Endothelial cell of umbilical vein (primary cell): ENCODE results near the gene TOM1L2. TPM values are rescaled to one million over a fixed set of nuclear protein-coding genes. Genes with fewer than 3 reads are reported as not detected.

ENCODE experiments used
- BruUV-seq: library from RNA; stranded (reverse); fragments of 400-500 nt; replicated peaks from 2 replicates; lab custom pipeline; 2021; lab: Mats Ljungman, UMichigan
- CTCF ChIA-PET: fragments of 300-600, 350-600 bp; sonication (Branson Sonifier 250); formaldehyde crosslinking; loops from one replicate; lab custom pipeline; 2021; ENCODE audit warnings: antibody characterized with exemption, inconsistent platforms; lab: Charles Lee
- POLR2A ChIA-PET: fragments of 300-600, 350-600 bp; sonication (Branson Sonifier 250); formaldehyde crosslinking; loops from one replicate; lab custom pipeline; 2021; ENCODE audit warnings: antibody characterized with exemption, inconsistent platforms; lab: Charles Lee
- DNase-seq: peaks from one replicate; pipeline ENCODE4 v3.0.0-alpha.2; 2011; ENCODE audit warnings: low read depth, low spot score
- FAIRE-seq: peaks from 2 replicates; lab custom pipeline; 2011; peaks lifted over from hg19 to GRCh38; lab: Jason Lieb, UNC
- H2AFZ ChIP-seq: 2 replicates; pipeline ENCODE4 v1.6.0; 2012; ENCODE audit warnings: low read depth, low read length, control low read depth, inconsistent platforms
- H3K27ac ChIP-seq: 2 replicates; pipeline ENCODE4 v1.5.1; 2011; ENCODE audit warnings: low read depth, mild to moderate bottlenecking, control low read depth, low read length, moderate library complexity; ENCODE audit not compliant: insufficient read depth
- H3K27me3 ChIP-seq, 2 experiments: 2 replicates each; pipeline versions ENCODE4 v1.6.0 to v1.6.1; 2011; ENCODE audit warnings: low read length in 2 of 2, mixed read lengths in 1 of 2; ENCODE audit not compliant: control insufficient read depth in 2 of 2, insufficient read depth in 2 of 2
- H3K36me3 ChIP-seq, 2 experiments: 2 replicates in 1 of 2; 3 replicates in 1 of 2; pipeline ENCODE4 v1.5.1; 2011; ENCODE audit warnings: low read length in 2 of 2, mild to moderate bottlenecking in 1 of 2, moderate library complexity in 1 of 2; ENCODE audit not compliant: control insufficient read depth in 2 of 2, insufficient read depth in 2 of 2; ENCODE audit errors: extremely low read depth in 1 of 2
- H3K4me1 ChIP-seq: 3 replicates; pipeline ENCODE4 v1.5.1; 2011; ENCODE audit warnings: mild to moderate bottlenecking, low read length; ENCODE audit not compliant: control insufficient read depth, insufficient read depth; ENCODE audit errors: extremely low read depth
- H3K4me2 ChIP-seq: 2 replicates; pipeline ENCODE4 v1.6.1; 2011; ENCODE audit warnings: low read length, control low read depth, mixed read lengths; ENCODE audit not compliant: insufficient read depth
- H3K4me3 ChIP-seq, 3 experiments: fragments of 200-600 bp in 1 of 3; sonication (generic), shearing (Covaris generic) in 1 of 3; replicated peaks in 1 of 3; 2 replicates each; pipeline ENCODE4 v1.5.1; 2011 to 2016; ENCODE audit warnings: control low read depth in 3 of 3, low read length in 3 of 3, mild to moderate bottlenecking in 2 of 3, inconsistent platforms in 1 of 3, low read depth in 1 of 3, moderate library complexity in 1 of 3; ENCODE audit not compliant: insufficient read depth in 1 of 3
- H3K79me2 ChIP-seq: 2 replicates; pipeline ENCODE4 v1.6.0; 2012; ENCODE audit warnings: low read length, inconsistent platforms; ENCODE audit not compliant: control insufficient read depth, insufficient read depth
- H3K9ac ChIP-seq: replicated peaks from 2 replicates; pipeline ENCODE3; 2011; ENCODE audit warnings: low read length, control low read depth; ENCODE audit not compliant: insufficient read depth; ENCODE audit errors: extremely low read depth
- H3K9me1 ChIP-seq: replicated peaks from 3 replicates; pipeline ENCODE4 v1.6.0; 2011; ENCODE audit warnings: mild to moderate bottlenecking, low read length; ENCODE audit not compliant: control insufficient read depth, insufficient read depth; ENCODE audit errors: extremely low read depth
- H3K9me3 ChIP-seq: replicated peaks from 2 replicates; pipeline ENCODE4 v1.5.1; 2012; ENCODE audit warnings: low read length, inconsistent platforms; ENCODE audit not compliant: control insufficient read depth, insufficient read depth
- H4K20me1 ChIP-seq: replicated peaks from 2 replicates; pipeline ENCODE3; 2011; ENCODE audit warnings: mild to moderate bottlenecking, low read length; ENCODE audit not compliant: control insufficient read depth, insufficient read depth; ENCODE audit errors: extremely low read depth
- EZH2 ChIP-seq: IDR thresholded peaks from 2 replicates; pipeline ENCODE4 v1.6.1; 2012; ENCODE audit warnings: borderline replicate concordance, low read depth, mild to moderate bottlenecking, moderate library complexity, low read length, inconsistent platforms; ENCODE audit not compliant: severe bottlenecking
- FOS ChIP-seq: IDR thresholded peaks from 2 replicates; pipeline ENCODE4 v1.6.1; 2011; ENCODE audit warnings: mild to moderate bottlenecking, low read length, moderate library complexity, borderline replicate concordance; ENCODE audit not compliant: insufficient read depth
- GATA2 ChIP-seq: IDR thresholded peaks from 2 replicates; pipeline ENCODE4 v1.7.0; 2011; ENCODE audit warnings: low read depth, mild to moderate bottlenecking, moderate library complexity, mixed read lengths, low read length; ENCODE audit not compliant: insufficient read length, insufficient read depth
- JUN ChIP-seq: IDR thresholded peaks from 2 replicates; pipeline ENCODE4 v1.6.1; 2011; ENCODE audit warnings: borderline replicate concordance, low read depth; ENCODE audit not compliant: insufficient read length, insufficient read depth
- MYC ChIP-seq: IDR thresholded peaks from one replicate; pipeline ENCODE4 v1.6.1; 2011; ENCODE audit warnings: mild to moderate bottlenecking, low read depth, low read length
- POLR2A ChIP-seq: IDR thresholded peaks from 2 replicates; pipeline ENCODE4 v1.6.1; 2012; ENCODE audit warnings: low read depth, mild to moderate bottlenecking, control low read depth, low read length
- POLR2AphosphoS5 ChIP-seq: IDR thresholded peaks from 2 replicates; pipeline ENCODE4 v1.6.1; 2012; ENCODE audit warnings: low read depth, mild to moderate bottlenecking, control low read depth, low read length, moderate library complexity; ENCODE audit not compliant: insufficient read depth
- dilution Hi-C: fragments of 300-500 bp; cut with MboI; formaldehyde crosslinking; loops from one replicate; pipeline ENCODE4 v1.15.0; 2019; ENCODE audit warnings: low sequenced_read_pairs; ENCODE audit not compliant: extremely low pct_ligation_motif_present
- intact Hi-C: fragments of 100-400 bp; cut with micrococcal nuclease; formaldehyde crosslinking; loops from one replicate; pipeline ENCODE4 v1.10.0; 2022
- polyA plus RNA-seq, 4 experiments: library from polyadenylated mRNA; depleted of rRNA in 3 of 4; stranded (reverse) in 3 of 4; unstranded in 1 of 4; fragments of >200 nt; gene quantifications; 2 replicates each; pipeline versions ENCODE4 v1.2.1 to v1.2.3, GENCODE V29; 2011 to 2012; ENCODE audit warnings: missing spikeins in 1 of 4
- total RNA-seq: library from RNA; stranded (reverse); gene quantifications from 2 replicates; pipeline ENCODE4 v1.2.3, GENCODE V29; 2021
- TF ChIP-seq, protein P1 (sequence below), 2 donors: IDR thresholded peaks; 1 replicate in 1 of 2; 2 replicates in 1 of 2; pipeline ENCODE4 v1.5.1; 2011; ENCODE audit warnings: low read length in 2 of 2, mild to moderate bottlenecking in 2 of 2, moderate library complexity in 2 of 2, control low read depth in 1 of 2, inconsistent platforms in 1 of 2, low read depth in 1 of 2; ENCODE audit not compliant: insufficient read depth in 1 of 2; ENCODE audit errors: extremely low read depth in 1 of 2
- TF ChIP-seq, protein P2 (sequence below): IDR thresholded peaks from 2 replicates; pipeline ENCODE4 v1.6.1; 2011; ENCODE audit not compliant: insufficient read depth, insufficient read length

The TOM1L2 gene
- total and polyA plus RNA-seq, 2 donors (not counting 3 experiments of a cell fraction or from before 2014, with no cell fraction given): 31.7 to 37.6 TPM

DNA sequence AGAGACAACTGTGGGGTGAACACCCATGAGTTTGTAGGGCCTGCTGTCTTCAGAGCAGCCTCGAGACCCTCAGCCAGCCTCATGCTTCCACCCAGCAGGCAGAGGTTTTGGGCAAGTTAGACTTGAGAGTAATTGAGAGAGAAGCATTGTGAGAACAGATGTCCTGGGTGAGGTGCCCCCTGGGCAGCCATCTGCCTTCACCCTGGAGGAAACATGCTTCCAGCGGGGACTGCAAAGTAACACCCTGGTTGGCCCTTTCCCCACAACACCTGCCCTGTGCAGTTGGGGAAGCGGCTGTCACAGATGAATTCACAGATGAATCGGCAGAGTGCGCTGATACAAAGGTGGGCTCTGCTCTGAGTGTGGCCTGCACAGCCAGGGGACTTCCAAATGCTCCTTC, 43.4 kb upstream of the TOM1L2 start:
- POLR2A ChIA-PET: no interaction called here
- Histone ChIP-seq H3K79me2 (no peaks in the 10 kb centered on the region), H3K4me1 (peaks cover 5% of the 10 kb centered on the region), H3K9me1 (no peaks in the 10 kb centered on the region), H3K9me3 (no peaks in the 10 kb centered on the region), H3K9ac (no peak overlapping the region), H3K36me3 (peaks cover 0 to 4% of the 10 kb centered on the region in 2 experiments), H3K4me3 (no peak overlapping the region), H4K20me1 (no peaks in the 10 kb centered on the region), H3K4me2 (no peak overlapping the region), H3K27ac (no peak overlapping the region), H3K27me3 (no peaks in the 10 kb centered on the region), H2AFZ (no peak overlapping the region)
- TF ChIP-seq, protein P1, sequence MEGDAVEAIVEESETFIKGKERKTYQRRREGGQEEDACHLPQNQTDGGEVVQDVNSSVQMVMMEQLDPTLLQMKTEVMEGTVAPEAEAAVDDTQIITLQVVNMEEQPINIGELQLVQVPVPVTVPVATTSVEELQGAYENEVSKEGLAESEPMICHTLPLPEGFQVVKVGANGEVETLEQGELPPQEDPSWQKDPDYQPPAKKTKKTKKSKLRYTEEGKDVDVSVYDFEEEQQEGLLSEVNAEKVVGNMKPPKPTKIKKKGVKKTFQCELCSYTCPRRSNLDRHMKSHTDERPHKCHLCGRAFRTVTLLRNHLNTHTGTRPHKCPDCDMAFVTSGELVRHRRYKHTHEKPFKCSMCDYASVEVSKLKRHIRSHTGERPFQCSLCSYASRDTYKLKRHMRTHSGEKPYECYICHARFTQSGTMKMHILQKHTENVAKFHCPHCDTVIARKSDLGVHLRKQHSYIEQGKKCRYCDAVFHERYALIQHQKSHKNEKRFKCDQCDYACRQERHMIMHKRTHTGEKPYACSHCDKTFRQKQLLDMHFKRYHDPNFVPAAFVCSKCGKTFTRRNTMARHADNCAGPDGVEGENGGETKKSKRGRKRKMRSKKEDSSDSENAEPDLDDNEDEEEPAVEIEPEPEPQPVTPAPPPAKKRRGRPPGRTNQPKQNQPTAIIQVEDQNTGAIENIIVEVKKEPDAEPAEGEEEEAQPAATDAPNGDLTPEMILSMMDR (IDR thresholded peaks at IDR 0.05; ENCODE audit: extremely low read depth in 1 of 2, insufficient read depth in 1 of 2, low read depth in 1 of 2, low read length in 2 of 2): no peak
- TF ChIP-seq JUN: no peak
- no peak for TF ChIP-seq EZH2
- TF ChIP-seq, protein P2, sequence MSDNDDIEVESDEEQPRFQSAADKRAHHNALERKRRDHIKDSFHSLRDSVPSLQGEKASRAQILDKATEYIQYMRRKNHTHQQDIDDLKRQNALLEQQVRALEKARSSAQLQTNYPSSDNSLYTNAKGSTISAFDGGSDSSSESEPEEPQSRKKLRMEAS: no peak
- TF ChIP-seq FOS: no peak
- TF ChIP-seq MYC: no peak
- no peak for TF ChIP-seq GATA2
- no peak for TF ChIP-seq POLR2A
- TF ChIP-seq POLR2AphosphoS5: no peak
- CTCF ChIA-PET: no interaction called here
- dilution Hi-C loops: no loop called here
- no TSS peak for BruUV-seq
- FAIRE-seq (no peak), DNase-seq (no peak)
- intact Hi-C loops: no loop called here
